Left hindlimb (tissue), 1 donor: ENCODE results near the gene FBXW5.

Source experiments
- DNase-seq: peaks from one replicate; pipeline ENCODE4 v3.0.0-alpha.2; 2018

FBXW5 gene

GRCh38 chr9:136960212-136960937 lies 15.8 kb upstream of the FBXW5 start:
- no peak for DNase-seq

- no peak for DNase-seq
These were observed 14.6 kb upstream of the FBXW5 start for GRCh38 chr9:136958898-136959850.

GRCh38 chr9:136958473-136958872 lies 13.9 kb upstream of the FBXW5 start:
- no peak for DNase-seq

- no peak for DNase-seq
These were observed 13.4 kb upstream of the FBXW5 start for GRCh38 chr9:136957901-136958300.

GRCh38 chr9:136957461-136957860 lies 12.9 kb upstream of the FBXW5 start:
- DNase-seq, result no peak

GRCh38 chr9:136956604-136957003 lies 12.1 kb upstream of the FBXW5 start:
- no peak for DNase-seq

- no peak for DNase-seq
These were observed 11.4 kb upstream of the FBXW5 start for GRCh38 chr9:136955943-136956335.

GRCh38 chr9:136955202-136955942 lies 10.8 kb upstream of the FBXW5 start:
- no peak for DNase-seq

GRCh38 chr9:136954270-136955083 lies 9.9 kb upstream of the FBXW5 start:
- DNase-seq, result no peak

GRCh38 chr9:136953771-136954269 lies 9.3 kb upstream of the FBXW5 start:
- DNase-seq, result no peak

- no peak for DNase-seq
These were observed 8.6 kb upstream of the FBXW5 start for GRCh38 chr9:136952876-136953770.

- no peak for DNase-seq
These were observed 7.8 kb upstream of the FBXW5 start for GRCh38 chr9:136952321-136952850.

- no peak for DNase-seq
These were observed 7.2 kb upstream of the FBXW5 start, which contains the start of gene LCN12 for GRCh38 chr9:136951541-136952320. Gene LCN12, plus strand, starts transcription at chr9:136952273. Its CDS starts 55 bp downstream, at chr9:136952328.

GRCh38 chr9:136950656-136951276 lies 6.2 kb upstream of the FBXW5 start:
- no peak for DNase-seq

GRCh38 chr9:136949817-136950655 lies 5.5 kb upstream of the FBXW5 start:
- peak; percentile 88 for DNase-seq

GRCh38 chr9:136949239-136949816 lies 4.8 kb upstream of the FBXW5 start:
- no peak for DNase-seq

GRCh38 chr9:136947955-136948510 lies 3.5 kb upstream of the FBXW5 start:
- no peak for DNase-seq
